GM10248 (cell line): Measurements from ENCODE around the gene SYCP1.

Experiments used
- CTCF ChIA-PET: fragments of 300-600 bp; sonication (Branson Sonifier 250); formaldehyde crosslinking; extraction: SDS; loops from one replicate; lab custom pipeline; 2021; ENCODE audit warnings: antibody characterized with exemption; lab: Yijun Ruan, JAX
- POLR2A ChIA-PET: fragments of 350-650 bp; sonication (Branson Sonifier 250); formaldehyde crosslinking; extraction: SDS; loops from one replicate; lab custom pipeline; 2020; ENCODE audit warnings: antibody characterized with exemption; lab: Yijun Ruan, JAX
- DNase-seq: peaks from one replicate; pipeline ENCODE4 v3.0.0; 2012; ENCODE audit errors: extremely low spot score
- CTCF ChIP-seq: IDR thresholded peaks from 2 replicates; pipeline ENCODE4 v1.5.1; 2012; ENCODE audit warnings: mild to moderate bottlenecking, low read depth; ENCODE audit errors: extremely low read depth, missing control alignments, control extremely low read depth

The SYCP1 gene

GRCh38 chr1:115040501-115040900 is 185.8 kb downstream of the SYCP1 start:
- ChIA-PET CTCF (no interaction called here), POLR2A (interaction anchor here (0.7 kb wide), 1 partner anchor 8 kb away, joined by 3 read pairs; no protein-coding TSS in a partner anchor)
- no peak for DNase-seq
- TF ChIP-seq CTCF: no peak

- DNase-seq: no peak
- TF ChIP-seq CTCF: no peak
- ChIA-PET CTCF (interaction anchor here (1.0 to 2.7 kb wide), 3 partner anchors 9 to 695 kb away, joined by 3 to 15 read pairs (median 4); no protein-coding TSS in a partner anchor), POLR2A (no interaction called here)
Measured at GRCh38 chr1:115041654-115042053, 187.0 kb downstream of the SYCP1 start.
